Measurements from ENCODE around the gene TARDBP.
"Not testable (repeated sequence)": the region's sequence is repeated elsewhere in the genome, so short reads cannot be mapped to it uniquely, and the experiment has no call there.

Gene TARDBP

DNA sequence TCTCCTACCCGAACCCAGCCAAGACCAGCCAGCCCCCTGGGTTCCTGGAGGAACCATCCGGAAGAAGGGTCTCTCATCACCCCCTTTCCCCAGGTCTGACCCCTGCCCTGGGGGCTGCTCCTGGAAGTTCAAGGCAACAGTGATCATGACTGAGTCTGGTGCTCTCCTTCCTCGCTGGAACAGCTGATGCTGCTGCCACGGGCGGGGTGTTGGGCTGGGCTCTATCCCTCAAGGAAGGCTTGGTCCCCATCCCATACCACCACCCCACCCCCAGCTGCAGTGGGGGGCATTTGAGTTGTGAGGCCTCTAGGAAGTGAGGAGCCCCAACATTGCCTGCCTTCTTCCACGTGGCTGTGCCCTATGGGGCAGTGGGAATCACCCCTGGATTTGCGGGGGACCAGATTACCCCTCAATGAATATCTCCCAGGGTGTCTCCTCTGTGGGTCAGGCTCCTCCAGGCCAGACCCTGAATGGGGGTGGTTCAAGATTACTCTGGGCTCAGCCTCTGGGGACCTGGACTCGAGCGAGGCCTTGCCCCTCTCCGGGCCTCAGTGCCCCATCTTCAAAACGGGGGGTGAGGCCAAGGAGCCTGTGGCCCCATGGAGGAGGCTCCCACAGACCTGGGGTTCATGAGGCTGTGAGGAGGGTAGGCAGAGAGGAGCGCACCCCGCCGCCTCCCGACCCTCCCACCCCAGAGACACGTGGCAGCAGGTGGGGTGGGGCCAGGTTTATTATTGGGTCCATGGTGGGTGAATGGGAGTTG lies 31.8 kb downstream of the TARDBP start:
- peak; percentile 51 for DNase-seq

DNA sequence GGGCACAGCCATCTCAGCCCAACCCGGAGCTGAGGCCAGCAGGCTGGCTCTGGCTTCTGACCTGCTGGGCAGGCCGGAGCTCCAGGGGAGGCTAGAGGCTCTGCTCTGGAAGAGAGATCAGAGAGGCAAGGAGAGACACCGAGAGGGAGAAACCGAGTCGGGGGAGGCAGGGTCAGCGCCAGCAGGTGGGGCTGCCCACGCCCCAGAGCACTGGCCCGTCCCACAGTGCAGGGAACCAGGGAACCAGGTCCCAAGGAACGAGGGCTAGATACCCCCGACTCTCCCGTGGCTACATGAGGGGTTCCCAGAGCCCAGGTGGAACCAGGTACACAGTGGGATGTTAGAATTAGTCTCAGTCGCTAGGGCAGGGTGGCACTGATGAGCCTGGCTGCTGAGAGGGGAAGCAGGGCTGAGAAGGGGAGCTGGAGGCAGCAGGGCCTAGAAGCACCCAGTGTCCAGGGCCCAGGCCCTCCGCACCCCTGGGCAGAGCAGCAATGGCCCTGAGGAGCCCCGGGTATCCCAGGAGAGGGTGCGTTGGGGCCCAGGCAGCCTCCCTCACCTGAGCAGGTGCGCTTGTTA lies 32.5 kb downstream of the TARDBP start:
- peak; percentile 52 for DNase-seq

DNA sequence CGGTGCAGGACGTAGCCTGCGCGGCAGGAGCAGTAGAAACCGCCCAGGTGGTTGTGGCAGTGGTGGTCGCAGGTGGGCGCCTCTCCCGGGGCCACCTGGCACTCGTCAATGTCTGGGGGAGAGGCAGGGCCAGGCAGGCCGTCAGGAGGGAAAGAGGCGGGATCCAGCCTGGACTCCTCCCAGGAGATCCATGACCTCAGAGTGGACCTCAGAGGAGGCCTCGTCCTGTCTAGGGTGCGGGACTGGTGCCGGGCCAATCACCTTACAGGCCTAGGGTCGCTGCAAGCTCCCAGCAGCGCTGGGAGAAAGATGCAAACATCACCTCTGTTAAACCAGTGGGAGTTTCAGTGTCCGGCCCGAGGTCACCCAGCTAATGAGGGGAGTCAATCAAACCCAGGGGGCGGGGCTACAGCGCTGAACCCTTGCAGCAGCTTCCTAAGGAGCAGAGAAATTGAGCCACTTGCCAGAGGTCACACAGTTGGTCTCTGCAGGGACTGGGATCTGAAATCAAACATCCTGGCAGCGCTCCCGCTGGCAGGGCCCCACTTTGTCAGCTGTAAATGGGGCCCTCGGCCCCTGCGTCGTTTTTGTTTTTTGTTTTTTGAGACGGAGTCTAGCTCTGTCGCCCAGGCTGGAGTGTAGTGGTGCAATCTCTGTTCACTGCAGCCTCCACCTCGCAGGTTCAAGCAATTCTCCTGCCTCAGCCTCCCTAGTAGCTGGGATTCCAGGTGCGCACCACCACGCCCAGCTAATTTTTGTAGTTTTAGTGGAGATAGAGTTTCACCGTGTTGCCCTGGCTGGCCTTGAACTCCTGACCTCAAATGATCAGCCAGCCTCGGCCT lies 33.2 kb downstream of the TARDBP start:
- DNase-seq: no peak

DNA sequence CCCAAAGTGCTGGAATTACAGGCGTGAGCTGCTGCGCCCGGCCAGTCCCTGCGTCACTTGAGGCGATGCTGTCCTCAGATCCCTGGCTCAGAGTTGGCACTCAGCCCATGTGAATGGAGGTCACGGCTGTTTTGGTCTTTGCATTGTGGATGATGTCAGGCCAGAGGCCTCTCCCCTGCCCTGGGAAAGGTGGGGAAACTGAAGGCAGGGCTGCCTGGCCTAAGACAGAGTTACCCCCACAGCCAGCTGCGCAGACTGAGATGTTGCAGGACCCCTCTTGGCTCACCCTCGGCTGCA lies 33.8 kb downstream of the TARDBP start:
- no peak for DNase-seq

DNA sequence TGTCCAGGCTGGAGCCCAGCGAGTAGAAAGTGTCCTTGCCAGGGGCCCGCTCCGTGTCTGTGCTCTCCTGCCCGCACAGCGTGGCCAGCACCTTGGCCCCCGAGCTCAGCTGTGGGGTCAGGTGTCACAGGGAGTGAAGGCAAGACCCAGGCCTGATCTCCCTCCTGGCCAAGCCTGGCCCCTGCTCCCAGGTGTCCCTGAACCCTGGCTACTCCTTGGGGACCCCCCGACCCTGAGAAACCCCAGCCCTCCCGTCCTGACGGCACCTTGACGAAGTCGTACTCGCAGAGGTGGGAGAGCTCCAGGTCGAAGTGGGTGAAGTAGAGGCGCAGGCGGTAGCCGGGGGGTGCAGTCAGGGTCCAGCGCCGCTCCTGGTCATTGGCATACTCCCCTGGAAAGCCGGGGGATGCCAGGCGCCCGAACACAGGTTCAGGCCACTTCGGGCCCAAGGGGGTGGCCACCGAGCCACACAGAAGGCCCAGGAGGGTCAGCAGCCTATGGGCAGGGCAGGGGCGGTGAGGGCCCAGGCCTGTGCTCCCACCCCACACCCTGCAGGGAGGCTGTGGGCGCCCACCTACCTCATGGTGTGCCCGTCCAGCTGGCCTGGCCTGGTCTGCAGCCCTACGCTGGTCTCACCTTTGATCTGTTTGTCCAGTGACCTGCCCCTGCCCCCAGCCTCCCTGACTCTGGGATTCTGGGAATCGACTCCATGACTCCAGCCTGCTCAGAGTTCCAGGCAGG lies 34.3 kb downstream of the TARDBP start, which contains the start of gene MASP2:
Gene MASP2, minus strand, starts transcription at position 615 of the 741 bp plus-strand sequence. Its CDS starts 32 bp downstream, at position 583.
- peak; percentile 55 for DNase-seq

DNA sequence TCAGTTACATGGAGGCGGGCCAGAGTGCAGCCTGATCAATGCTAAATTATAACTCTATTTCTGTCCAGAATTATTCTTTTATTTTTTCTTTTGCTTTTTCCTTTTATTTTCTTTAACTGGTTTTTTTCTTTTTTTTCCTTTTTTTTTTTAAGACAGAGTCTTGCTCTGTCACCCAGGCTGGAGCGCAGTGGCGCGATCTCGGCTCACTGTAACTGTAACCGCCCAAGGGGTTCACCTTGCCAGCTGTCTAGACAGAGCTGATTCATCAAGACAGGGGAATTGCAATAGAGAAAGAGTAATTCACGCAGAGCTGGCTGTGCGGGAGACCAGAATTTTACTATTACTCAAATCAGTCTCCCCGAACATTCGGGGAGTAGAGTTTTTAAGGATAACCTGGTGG lies 38.7 kb downstream of the TARDBP start:
- DNase-seq: not testable (repeated sequence)

DNA sequence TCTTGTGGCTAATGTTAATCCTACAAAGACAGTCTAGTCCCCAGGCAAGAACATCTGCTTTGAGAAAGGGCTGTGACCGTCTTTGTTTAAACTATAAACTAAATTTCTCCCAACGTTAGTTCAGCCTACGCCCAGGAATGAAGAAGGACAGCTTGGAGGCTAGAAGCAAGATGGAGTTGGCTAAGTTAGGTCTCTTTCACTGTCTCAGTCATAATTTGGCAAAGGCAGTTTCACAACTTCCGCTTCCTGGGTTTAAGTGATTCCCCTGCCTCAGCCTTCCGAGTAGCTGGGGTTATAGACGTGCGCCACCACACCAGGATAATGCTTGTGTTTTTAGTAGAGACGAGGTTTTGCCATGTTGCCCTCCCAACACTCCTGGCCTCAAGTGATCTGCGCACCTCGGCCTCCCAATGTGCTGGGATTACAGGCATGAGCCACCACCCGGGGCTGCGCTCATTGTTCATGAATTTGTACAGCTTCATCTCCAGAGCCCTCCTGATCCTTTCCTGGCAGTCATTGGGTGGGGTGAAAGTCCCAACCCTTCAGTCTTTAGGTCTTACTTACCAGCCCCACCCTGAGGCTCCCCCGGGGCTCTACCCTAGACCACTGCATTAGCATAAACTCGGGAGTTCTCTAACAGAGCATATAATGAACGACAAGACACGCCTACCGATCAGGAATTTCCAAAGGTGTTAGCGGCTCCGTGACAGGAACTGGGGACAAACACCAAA lies 39.5 kb downstream of the TARDBP start:
- DNase-seq: no peak

DNA sequence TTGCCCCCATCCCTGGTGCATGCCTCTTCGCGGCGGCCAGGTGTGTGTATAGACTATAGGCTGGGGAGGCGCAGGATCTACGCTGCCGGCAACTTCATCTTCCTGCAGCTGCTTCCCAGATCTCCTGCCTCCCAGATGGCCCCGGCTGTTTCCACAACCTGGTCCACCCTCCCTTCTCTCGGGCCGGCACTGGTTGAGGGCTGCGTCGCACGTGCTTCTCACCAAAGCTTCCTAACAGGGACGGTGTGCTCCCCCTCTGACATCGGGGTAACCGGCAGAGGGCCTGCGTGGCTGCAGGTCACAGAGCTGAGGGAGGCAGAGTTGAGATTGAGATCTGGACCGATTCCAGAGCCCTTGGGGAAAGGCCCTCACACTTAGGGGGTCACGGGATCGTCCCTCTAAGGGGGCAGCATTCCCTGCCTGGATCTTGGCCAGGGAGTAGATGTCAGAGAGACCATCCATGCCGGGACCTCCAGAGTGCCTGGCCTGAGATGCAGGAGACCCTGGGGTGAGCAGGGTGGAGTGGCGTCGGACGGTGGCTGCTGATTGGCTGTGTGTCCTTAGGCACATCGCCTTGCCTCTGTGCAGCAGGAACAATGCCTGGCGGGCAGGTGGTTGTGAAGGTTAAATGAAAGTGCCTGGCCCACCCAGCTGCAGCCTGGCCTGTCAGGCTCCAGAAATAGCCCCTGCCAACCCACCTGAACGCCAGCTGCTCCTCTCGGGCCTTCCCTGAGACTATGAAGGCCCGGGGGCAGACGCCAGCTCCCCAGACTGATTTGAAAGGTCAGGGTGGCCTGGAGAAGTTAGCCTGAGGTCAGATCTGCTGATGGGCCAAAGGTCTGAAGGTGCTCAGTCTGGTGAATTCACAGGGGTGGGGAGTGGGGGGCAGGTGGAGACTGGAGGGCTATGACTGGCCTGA lies 40.6 kb downstream of the TARDBP start:
- peak; percentile 80 for DNase-seq

DNA sequence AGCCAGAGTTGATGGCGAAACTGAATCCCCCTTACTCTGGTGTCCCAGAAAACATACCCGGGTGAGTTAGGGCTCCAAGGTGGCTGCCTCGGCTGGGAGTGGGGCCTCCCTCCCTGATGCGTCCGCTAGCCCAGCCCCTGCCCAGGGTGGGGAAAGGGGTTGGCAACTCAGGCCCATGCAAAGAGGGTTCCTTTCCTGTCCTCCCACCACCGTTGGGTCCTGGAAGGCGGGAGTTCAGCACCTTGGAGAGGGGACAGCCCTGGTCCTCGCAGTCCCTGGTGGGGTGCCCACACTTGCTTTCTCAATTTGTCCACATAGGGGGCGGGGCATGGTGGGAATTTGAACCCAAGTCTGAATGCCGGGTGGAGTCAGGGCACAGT lies 41.3 kb downstream of the TARDBP start:
- DNase-seq: peak; percentile 72

DNA sequence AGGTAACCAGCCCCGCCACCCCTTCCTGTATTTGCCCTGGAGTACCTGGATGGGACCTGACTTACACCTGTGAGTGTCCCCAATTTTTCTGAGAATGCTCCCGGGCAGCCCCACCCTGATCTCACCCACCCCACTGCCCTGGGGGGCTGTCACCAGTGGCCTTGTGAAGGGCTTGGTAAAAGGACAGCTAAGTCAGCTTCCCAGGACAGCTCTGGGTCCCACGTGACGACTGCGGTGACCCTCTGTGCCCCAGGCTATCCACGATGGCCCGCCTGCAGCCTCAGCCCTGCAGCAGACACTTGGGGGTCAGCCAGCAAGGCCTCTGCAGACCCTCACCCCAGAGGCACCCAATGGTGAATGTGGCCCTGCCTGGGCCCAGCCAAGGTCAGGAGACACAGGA lies 41.7 kb downstream of the TARDBP start:
- DNase-seq: no peak

DNA sequence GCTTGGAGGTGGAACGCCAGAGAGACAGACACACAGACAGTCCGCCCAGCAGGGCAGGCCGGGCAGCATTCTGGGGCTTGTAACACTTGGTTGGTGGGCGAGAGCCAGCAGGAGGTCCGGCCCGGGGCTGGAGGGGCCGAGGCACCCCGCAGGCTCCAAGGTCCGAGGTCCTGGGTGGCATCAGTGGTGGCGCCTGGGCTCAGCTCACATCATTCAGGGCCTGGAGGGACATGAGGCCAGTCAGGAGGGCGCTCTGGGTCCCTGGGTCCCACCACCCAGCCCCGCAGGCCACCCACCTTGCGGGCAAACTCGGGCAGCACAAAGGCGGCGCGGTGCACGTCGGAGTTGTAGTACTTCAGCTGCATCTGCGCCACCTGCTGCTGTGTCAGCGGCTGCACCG lies 42.2 kb downstream of the TARDBP start:
- DNase-seq: no peak

DNA sequence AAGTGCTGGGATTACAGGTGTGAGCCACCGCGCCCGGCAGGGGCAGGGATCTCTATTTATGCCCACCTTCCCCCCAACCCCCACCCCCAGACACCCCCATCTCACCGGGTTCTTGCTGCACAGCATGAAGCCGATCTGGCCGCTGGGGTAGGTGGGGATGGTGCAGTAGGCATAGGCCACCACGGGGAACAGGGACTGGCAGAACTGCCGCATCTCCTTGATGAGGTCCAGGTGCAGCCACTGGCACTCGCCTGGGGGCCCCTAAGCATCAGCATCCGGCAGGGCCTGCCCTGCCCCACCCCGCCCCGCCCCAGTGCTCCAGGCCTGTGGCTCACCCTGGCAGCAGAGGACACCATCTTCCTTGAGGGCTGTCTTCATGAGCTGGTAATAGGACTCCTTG lies 43.2 kb downstream of the TARDBP start:
- no peak for DNase-seq

DNA sequence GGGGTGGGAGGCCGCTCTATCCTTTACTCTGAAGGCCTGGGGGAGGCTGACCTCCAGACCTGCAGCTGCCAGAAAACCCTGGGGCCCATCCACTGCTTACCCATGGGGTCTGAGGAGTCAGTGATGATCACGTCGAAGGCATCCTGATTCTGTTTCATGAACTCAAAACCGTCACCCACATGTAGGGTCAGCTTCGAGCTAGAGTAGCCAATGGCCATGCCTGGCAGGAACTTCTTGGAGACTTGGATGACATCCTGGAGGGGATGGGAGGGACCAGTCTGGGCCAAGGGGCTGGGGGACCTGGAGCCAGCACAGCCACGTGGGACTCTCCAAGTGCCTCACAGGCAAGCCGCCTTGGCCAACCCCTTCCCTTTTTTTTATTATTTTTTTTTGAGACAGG lies 44.0 kb downstream of the TARDBP start:
- no peak for DNase-seq

DNA sequence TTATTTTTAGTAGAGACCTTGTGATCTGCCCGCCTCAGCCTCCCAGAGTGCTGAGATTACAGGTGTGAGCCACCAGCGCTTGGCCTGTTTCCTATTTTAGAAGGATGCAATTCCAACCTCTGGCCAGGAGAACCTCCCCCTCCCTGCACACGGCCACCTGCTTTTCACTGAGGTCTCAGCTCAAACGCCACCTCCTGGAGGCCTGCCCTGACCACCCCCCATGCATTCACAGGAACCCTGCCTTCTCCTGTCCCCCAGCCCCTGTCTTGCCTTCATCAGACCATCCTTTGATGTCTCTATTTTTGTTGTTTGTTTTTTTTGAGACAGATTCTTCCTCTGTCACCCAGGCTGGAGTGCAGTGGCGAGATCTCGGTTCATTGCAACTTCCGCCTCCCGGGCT lies 45.0 kb downstream of the TARDBP start:
- no peak for DNase-seq

DNA sequence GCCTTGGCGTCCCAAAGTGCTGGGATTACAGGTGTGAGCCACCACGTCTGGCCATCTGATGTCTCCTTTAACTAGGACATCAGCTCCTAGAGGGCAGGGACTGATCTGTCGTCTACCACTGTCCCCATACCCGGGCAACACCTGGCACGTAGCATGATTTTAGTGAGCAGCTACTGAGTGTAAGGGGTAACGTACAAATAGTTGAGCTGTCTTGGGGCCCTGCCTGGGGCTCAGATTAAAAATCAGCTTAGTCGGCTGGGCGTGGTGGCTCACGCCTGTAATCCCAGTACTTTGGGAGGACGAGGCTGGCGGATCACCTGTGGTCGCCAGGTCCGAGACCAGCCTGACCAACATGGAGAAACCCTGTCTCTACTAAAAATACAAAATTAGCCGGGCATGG lies 45.6 kb downstream of the TARDBP start:
- DNase-seq: no peak

DNA sequence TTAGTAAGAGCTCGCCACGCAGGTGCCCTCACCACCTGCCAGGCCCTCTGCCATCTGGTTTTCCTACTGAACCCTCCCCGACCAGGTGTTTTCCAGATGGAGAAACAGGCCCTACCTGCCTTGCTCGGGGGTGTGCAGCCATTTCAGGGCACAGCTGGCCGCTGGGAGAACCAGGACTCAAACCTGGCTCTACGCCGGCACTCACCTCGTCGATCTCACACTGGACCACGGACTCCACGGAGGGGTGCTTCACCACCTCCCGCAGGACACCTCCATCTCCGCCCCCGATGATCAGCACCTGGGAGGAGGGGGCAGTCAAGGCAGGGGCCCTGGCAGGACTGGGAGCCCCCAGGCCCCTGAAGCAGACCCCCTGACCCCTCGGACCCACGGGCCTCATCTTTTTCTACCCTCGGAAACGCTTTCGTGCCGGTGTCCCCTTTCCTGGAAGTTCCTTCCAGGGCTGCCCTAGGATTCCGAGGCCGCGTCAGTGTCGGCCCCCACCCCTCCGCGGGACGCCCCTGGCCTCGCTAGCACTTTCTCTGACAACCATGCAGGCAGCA lies 46.2 kb downstream of the TARDBP start:
- no peak for DNase-seq

DNA sequence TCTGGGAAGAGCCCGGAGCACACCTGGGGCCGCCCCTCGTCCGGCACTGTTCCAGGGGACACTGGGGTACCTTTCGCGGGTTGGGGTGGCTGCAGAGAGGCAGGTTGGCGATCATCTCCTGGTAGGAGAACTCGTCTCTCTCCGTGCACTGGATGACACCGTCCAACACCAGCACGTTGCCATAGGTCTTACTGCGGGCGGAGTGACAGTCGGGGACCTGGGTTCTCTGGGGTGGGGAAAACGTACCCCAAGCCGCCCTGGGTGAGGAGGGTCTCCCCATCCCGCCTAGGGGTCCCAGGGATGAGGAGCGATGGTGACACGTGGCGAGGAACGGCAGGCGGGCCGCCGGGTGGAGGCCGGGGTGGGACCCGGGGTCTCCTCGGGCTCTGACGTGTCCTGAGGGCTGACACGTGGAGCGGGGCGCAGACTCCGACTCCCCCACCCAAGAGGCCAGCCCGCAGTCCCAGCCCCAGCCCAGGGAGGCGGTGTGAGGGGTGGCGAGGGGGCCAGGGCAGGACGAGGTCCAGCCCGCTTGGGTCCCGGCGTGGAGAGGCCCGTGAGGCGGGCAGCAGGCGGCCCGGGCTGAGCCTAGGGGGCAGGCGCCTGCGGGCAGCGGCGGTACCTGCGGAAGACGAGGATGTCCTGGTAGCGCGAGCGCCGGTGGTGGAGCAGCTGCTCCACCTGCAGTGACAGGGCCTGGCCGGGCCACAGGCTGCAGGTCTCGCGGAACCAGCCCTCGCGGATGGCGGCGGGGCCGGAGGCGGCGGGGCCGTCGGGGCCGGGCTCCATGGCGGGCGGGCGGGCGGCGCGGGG lies 46.9 kb downstream of the TARDBP start:
- no peak for DNase-seq

DNA sequence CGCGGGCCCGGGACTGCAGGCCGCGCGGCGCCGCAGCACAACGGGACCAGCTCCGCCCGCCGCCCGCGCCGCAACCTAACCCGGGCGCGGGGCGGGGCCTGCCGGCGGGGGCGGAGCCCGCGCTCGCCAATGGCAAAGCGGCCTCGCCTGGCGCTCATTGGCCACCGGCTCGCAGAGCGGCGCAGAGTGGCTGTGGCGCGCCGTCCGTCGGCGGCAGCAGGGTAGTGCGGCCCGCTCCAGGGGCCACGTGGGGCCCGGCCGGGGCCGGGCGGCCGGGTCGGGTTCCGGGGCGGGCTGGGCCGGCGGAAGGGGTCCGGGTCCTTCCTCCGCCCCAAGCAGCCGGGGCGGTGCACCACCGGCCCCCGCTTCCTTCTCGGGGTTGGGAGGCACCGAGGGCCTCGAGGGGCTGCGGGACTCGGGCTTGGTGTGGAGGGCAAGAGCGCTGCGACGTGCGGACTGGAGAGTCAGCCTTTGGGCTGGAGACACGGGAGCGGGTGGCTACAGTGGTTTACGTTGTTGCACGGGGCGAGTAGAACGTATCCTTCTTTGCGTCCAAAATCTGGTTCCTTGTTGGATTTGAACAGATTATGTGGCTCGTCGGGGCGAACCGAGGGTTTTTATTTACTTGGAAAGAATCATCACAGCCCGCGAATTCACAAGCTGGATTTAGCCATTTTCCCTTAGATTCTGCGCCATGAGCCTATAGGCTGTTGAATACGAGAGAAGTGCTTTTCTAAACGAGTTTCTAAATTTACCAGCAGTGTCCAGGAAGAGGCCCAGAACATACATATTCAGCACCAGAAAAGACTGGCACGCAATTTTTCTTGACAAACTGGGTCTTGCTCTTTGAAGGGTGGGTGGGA lies 47.7 kb downstream of the TARDBP start, which contains the start of gene SRM:
Gene SRM, minus strand, starts transcription at position 51 of the 863 bp plus-strand sequence. CDS start 75 bp downstream, outside the sequence.
- peak; percentile 93 for DNase-seq

All from activated CD8-positive, alpha-beta memory T cell treated with anti-CD3 and anti-CD28 coated beads for 24 hours (primary cell).